WTC11 (cell line): ENCODE measurements around the gene DAB1. TPM values are rescaled to one million over a fixed set of nuclear protein-coding genes. Genes with fewer than 3 reads are reported as not detected.

Source experiments
- ATAC-seq: fragments of 200-7000 bp; cut with Tn5 transposase; 2 replicates; pipeline ENCODE4 v1.10.0; 2021; ENCODE audit warnings: mild to moderate bottlenecking, moderate library complexity
- CTCF ChIA-PET: fragments of 300-600 bp; sonication (Branson Sonifier 250); formaldehyde crosslinking; loops from one replicate; lab custom pipeline; 2021; ENCODE audit warnings: antibody characterized with exemption; lab: Charles Lee
- POLR2A ChIA-PET: fragments of 350-600 bp; sonication (Branson Sonifier 250); formaldehyde crosslinking; loops from one replicate; lab custom pipeline; 2021; ENCODE audit warnings: antibody characterized with exemption; lab: Charles Lee
- DNase-seq: peaks from one replicate; pipeline ENCODE4 v3.0.0; 2021; ENCODE audit warnings: low spot score
- H3K27ac Mint-ChIP-seq: 2 replicates; pipeline ENCODE4 v1.8.0; 2021; ENCODE audit warnings: mixed read lengths
- H3K27me3 Mint-ChIP-seq: 2 replicates; pipeline ENCODE4 v1.8.0; 2021; ENCODE audit warnings: low read depth, mild to moderate bottlenecking, moderate library complexity, mixed read lengths
- H3K36me3 Mint-ChIP-seq: 2 replicates; pipeline ENCODE4 v1.8.0; 2021; ENCODE audit warnings: mixed read lengths
- H3K4me1 Mint-ChIP-seq: 2 replicates; pipeline ENCODE4 v1.8.0; 2022; ENCODE audit warnings: mixed read lengths
- H3K4me3 Mint-ChIP-seq: 2 replicates; pipeline ENCODE4 v1.8.0; 2021; ENCODE audit warnings: mild to moderate bottlenecking, moderate library complexity, mixed read lengths
- H3K9me3 Mint-ChIP-seq: 2 replicates; pipeline ENCODE4 v1.8.0; 2021; ENCODE audit warnings: mixed read lengths
- ARID4B ChIP-seq: sonication (generic); formaldehyde crosslinking; IDR thresholded peaks from 2 replicates; pipeline ENCODE4 v1.8.0; 2023; ENCODE audit warnings: missing genetic modification reagents, mild to moderate bottlenecking, borderline replicate concordance
- CBFB ChIP-seq: sonication (generic); formaldehyde crosslinking; IDR thresholded peaks from 2 replicates; pipeline ENCODE4 v1.8.1; 2022; ENCODE audit warnings: mild to moderate bottlenecking, low read depth, missing genetic modification reagents
- CTCF ChIP-seq: fragments of 200-600 bp; IDR thresholded peaks from 2 replicates; pipeline ENCODE4 v1.8.0; 2022; ENCODE audit warnings: antibody characterized with exemption
- E2F1 ChIP-seq: sonication (generic); formaldehyde crosslinking; IDR thresholded peaks from 2 replicates; pipeline ENCODE4 v1.8.0; 2022; ENCODE audit warnings: mild to moderate bottlenecking, missing genetic modification reagents
- EMX1 ChIP-seq: fragments of 250-450 bp; sonication (Bioruptor Pico); IDR thresholded peaks from 2 replicates; pipeline ENCODE4 v1.8.0; 2021; ENCODE audit warnings: mild to moderate bottlenecking
- ERG ChIP-seq: fragments of 250-450 bp; sonication (Bioruptor Pico); IDR thresholded peaks from 2 replicates; pipeline ENCODE4 v1.8.0; 2021; ENCODE audit warnings: mild to moderate bottlenecking
- FOXJ3 ChIP-seq: sonication (generic); formaldehyde crosslinking; IDR thresholded peaks from 2 replicates; pipeline ENCODE4 v1.9.0; 2021; ENCODE audit warnings: missing genetic modification reagents, mild to moderate bottlenecking, borderline replicate concordance
- FOXP4 ChIP-seq: sonication (generic); formaldehyde crosslinking; IDR thresholded peaks from 2 replicates; pipeline ENCODE4 v1.8.0; 2022; ENCODE audit warnings: mild to moderate bottlenecking, missing genetic modification reagents
- HMGXB4 ChIP-seq: sonication (generic); formaldehyde crosslinking; IDR thresholded peaks from 2 replicates; pipeline ENCODE4 v1.8.1; 2023; ENCODE audit warnings: mild to moderate bottlenecking, moderate library complexity, missing genetic modification reagents
- PRDM15 ChIP-seq: sonication (generic); formaldehyde crosslinking; IDR thresholded peaks from 2 replicates; pipeline ENCODE4 v1.8.0; 2022; ENCODE audit warnings: missing genetic modification reagents
- SMAD4 ChIP-seq: sonication (generic); formaldehyde crosslinking; IDR thresholded peaks from 2 replicates; pipeline ENCODE4 v1.8.0; 2022; ENCODE audit warnings: mild to moderate bottlenecking, missing genetic modification reagents
- TCF7 ChIP-seq: sonication (generic); formaldehyde crosslinking; IDR thresholded peaks from 2 replicates; pipeline ENCODE4 v1.8.0; 2022; ENCODE audit warnings: mild to moderate bottlenecking, low read depth, missing genetic modification reagents, moderate library complexity
- TP53 ChIP-seq: sonication (generic); formaldehyde crosslinking; IDR thresholded peaks from 2 replicates; pipeline ENCODE4 v1.8.1; 2023; ENCODE audit warnings: mild to moderate bottlenecking, missing genetic modification reagents
- ZMAT4 ChIP-seq: fragments of 250-450 bp; sonication (Bioruptor Pico); IDR thresholded peaks from 2 replicates; pipeline ENCODE4 v1.9.0; 2021; ENCODE audit warnings: mild to moderate bottlenecking
- ZNF232 ChIP-seq: sonication (generic); formaldehyde crosslinking; IDR thresholded peaks from 2 replicates; pipeline ENCODE4 v1.8.0; 2022; ENCODE audit warnings: mild to moderate bottlenecking, missing genetic modification reagents
- ZNF317 ChIP-seq: sonication (generic); formaldehyde crosslinking; IDR thresholded peaks from 2 replicates; pipeline ENCODE4 v1.8.1; 2023; ENCODE audit warnings: low read depth, mild to moderate bottlenecking, moderate library complexity, missing genetic modification reagents, borderline replicate concordance
- ZNF512 ChIP-seq: sonication (generic); formaldehyde crosslinking; IDR thresholded peaks from 2 replicates; pipeline ENCODE4 v1.8.1; 2022; ENCODE audit warnings: missing genetic modification reagents, borderline replicate concordance
- total RNA-seq: library from RNA; stranded (reverse); gene quantifications from 3 replicates; pipeline ENCODE4 v1.2.3, GENCODE V29; 2021

Gene DAB1
- total RNA-seq, 1 experiment from 2014 or later, result 10.7 TPM

- no peak for TF ChIP-seq FOXJ3 (CRISPR knock-in tag)
- no peak for TF ChIP-seq SMAD4
- TF ChIP-seq EMX1 (CRISPR knock-in tag), result no peak
- no peak for TF ChIP-seq PRDM15 (CRISPR knock-in tag)
- TF ChIP-seq ZNF512 (CRISPR knock-in tag), result no peak
- TF ChIP-seq, all 79 proteins: peak for 0
These were observed 470.5 kb downstream of the DAB1 start (continued) for GRCh38 chr1:56953386-56953785.

- CTCF ChIA-PET, result no interaction called here
- H3K4me1 Mint-ChIP-seq, result no peaks in the 10 kb centered on the region
- DNase-seq, result no peak
- POLR2A ChIA-PET, result no interaction called here
- no peaks in the 10 kb centered on the region for H3K36me3 Mint-ChIP-seq
- no peak for ATAC-seq
- H3K27me3 Mint-ChIP-seq, result peaks cover 3% of the 10 kb centered on the region; the same call in 1 of the 2 replicates
- H3K9me3 Mint-ChIP-seq, result no peaks in the 10 kb centered on the region
- H3K27ac Mint-ChIP-seq, result no peak overlapping the region
- no peak overlapping the region for H3K4me3 Mint-ChIP-seq
- TF ChIP-seq ZMAT4 (no peak), ZNF317 (CRISPR knock-in tag) (no peak), TP53 (CRISPR knock-in tag) (no peak), E2F1 (CRISPR knock-in tag) (no peak), CBFB (CRISPR knock-in tag) (no peak), HMGXB4 (no peak), ARID4B (CRISPR knock-in tag) (no peak), TCF7 (CRISPR knock-in tag) (no peak), ERG (no peak), FOXP4 (CRISPR knock-in tag) (no peak), ZNF232 (CRISPR knock-in tag) (no peak), CTCF (no peak)
These were observed 471.4 kb downstream of the DAB1 start for GRCh38 chr1:56952501-56952900.
